Activated T-cell treated with anti-CD3 and anti-CD28 coated beads for 4 hours (primary cell): ENCODE measurements around the gene LIN54.
"Not testable (repeated sequence)": the region's sequence is repeated elsewhere in the genome, so short reads cannot be mapped to it uniquely, and the experiment has no call there.

ENCODE experiments used
- DNase-seq: peaks from one replicate; pipeline ENCODE4 v3.0.0-alpha.2; 2020

Gene LIN54

GRCh38 chr4:83010522-83011318 is at the start of gene LIN54:
Gene LIN54, minus strand, starts transcription at chr4:83010823. Its CDS starts 25,979 bp downstream, at chr4:82984844.
- DNase-seq: peak; percentile 70

GRCh38 chr4:83054928-83055327 is 44.3 kb upstream of the LIN54 start:
- DNase-seq: no peak

- DNase-seq: not testable (repeated sequence)
These were observed 38.2 kb upstream of the LIN54 start for GRCh38 chr4:83048781-83049180.

DNA sequence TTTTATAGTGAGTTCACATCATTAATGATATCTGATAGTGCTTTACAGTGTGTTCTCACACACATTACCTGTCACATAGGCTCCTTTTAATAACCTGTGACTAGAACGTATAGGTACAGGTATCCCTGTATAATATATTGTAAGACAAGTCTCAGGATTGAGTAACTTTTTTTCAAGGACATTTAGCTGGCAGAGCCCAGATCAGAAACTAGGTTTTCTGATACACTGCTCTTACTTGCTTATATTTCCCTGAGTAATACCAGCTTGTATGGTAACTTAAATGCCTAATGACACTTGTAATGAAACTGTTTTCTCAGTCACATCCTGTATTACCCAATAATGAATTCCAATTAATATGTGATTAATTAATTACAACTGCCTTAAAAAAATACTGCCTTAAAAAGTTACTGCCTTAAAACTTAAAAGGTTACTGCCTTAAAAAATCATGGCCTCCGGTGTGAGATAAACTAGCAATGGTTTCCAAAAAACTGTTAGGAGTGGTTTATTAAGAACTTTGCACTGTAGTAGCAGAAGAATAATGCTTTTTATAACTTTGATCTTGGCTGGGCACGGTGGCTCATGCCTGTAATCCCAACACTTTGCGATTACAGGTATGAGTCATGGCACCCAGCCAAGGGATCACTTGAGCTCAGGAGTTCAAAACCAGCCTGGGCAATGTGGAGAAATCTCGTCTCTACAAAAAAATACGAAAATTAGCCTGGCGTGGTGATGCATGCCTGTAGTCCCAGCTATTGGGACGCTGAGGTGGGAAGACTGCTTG is 36.3 kb upstream of the LIN54 start:
- DNase-seq: no peak

GRCh38 chr4:83043801-83044407 is 33.3 kb upstream of the LIN54 start:
- no peak for DNase-seq

GRCh38 chr4:83043157-83043556 is 32.5 kb upstream of the LIN54 start:
- DNase-seq: not testable (repeated sequence)

GRCh38 chr4:83040269-83040668 is 29.6 kb upstream of the LIN54 start:
- no peak for DNase-seq

GRCh38 chr4:83036991-83037665 is 26.5 kb upstream of the LIN54 start:
- DNase-seq: no peak

- DNase-seq: peak; percentile 90
These were observed 24.2 kb upstream of the LIN54 start, which contains the start of gene COPS4 for GRCh38 chr4:83034630-83035494. Gene COPS4, plus strand, starts transcription at chr4:83035183. Its CDS starts 42 bp downstream, at chr4:83035225.

GRCh38 chr4:83029688-83030087 is 19.1 kb upstream of the LIN54 start:
- no peak for DNase-seq

DNA sequence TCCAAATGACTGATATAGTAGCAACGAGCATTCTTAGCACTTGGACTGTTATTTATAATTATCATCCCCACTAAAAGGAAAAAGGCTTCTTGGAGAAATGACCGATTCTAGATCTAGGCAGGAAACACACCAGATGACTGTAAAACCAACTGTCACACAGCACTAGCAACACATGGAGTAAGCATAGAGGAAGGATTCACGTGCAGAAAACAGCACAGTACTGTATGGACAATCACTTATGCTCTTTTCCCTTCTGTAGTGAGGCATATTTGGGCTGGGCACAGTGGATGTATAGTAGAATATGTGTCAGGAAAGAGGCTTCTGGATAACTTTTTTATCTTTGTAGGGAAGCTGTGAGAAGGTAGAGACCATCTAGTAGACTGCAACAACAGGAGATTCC is 18.4 kb upstream of the LIN54 start:
- DNase-seq: no peak

GRCh38 chr4:83025563-83025962 is 14.9 kb upstream of the LIN54 start:
- DNase-seq: no peak

GRCh38 chr4:83024233-83024632 is 13.6 kb upstream of the LIN54 start:
- DNase-seq: no peak

GRCh38 chr4:83023599-83023998 is 13.0 kb upstream of the LIN54 start:
- not testable (repeated sequence) for DNase-seq

- DNase-seq: no peak
These were observed 12.3 kb upstream of the LIN54 start for GRCh38 chr4:83022724-83023450.

DNA sequence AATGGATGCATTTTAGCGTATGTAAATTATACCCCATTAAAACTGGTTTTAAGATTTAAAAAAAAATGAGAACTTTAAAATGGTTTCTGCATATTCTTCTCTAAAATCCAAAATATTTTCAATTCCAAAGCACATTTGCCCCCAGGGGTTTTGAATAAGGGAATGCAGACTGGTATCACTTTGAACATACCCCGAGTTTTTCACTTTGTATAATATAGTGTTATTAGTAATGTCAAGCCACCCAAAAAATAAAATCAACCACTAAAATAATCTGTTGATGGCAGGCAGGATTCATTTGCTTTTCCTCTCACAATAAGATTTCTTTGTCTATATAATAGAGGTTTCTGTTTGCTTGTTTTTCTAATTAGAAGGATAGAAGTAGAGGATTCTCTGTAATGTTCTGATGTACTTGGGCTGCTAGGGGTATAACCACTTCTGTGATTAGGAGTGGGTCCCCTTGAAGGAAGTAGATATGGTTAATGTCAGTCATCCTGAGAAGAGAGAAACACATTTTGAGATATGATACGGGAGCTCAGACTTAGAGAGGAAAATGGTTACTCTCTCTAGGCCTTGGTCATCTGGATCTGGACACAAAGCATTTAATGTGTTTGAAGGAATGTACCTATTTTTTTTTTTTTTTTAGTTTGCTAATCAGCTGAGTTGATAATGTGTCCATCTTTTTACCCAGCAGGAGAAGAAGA is 9.3 kb upstream of the LIN54 start:
- DNase-seq: no peak

GRCh38 chr4:83013902-83014301 is 3.3 kb upstream of the LIN54 start:
- no peak for DNase-seq

GRCh38 chr4:83013420-83013867 is 2.8 kb upstream of the LIN54 start:
- DNase-seq: no peak

DNA sequence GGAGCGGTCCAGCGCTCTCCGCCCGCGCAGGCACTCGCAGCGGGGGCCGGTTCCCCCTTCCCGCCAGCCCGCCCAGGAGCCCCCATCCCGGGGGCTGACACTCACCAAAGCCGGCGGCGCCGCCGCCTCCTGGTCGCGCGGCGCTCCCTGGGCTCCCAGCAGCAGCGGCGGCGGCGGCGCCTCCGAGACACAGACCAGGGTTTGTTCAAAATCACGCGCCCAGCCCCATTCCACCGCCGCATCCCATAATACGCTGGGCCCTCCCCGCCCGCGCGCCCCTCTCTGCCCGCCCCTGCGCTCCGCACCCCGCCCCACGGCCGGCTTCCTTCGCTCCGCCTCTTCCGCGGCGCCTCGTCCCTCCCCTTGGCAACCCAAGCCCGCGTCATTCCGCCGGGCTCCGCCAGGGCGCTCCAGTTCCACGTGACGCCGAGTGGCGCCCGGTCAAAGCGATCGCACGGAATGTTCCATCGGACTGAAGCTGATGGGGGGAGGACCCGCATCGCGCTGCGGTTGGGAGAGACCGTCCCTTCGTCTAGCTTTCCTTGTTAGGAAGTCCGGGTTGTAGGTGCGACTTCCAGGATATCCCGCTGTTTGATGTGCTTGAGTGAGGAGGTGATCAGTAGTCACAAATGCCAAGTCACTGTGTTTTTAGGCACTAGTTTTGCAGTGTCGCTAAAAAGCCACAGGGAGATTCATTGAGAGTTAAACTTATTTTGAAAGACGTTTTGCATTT is 2.2 kb upstream of the LIN54 start:
- DNase-seq: peak; percentile 95

- no peak for DNase-seq
These were observed 1.6 kb upstream of the LIN54 start for GRCh38 chr4:83012200-83012686.
